Liver (tissue), 3 donors: ENCODE results near the gene DDN.

Experiments
- EGR1 ChIP-seq, 2 donors: IDR thresholded peaks; 2 replicates each; pipeline ENCODE4 v1.6.1; 2016 to 2018; ENCODE audit warnings: antibody characterized with exemption in 2 of 2, low read depth in 2 of 2
- GABPA ChIP-seq, 2 donors: IDR thresholded peaks in 1 of 2; conservative IDR thresholded peaks in 1 of 2; 2 replicates each; pipeline ENCODE4 v1.6.1; 2016; ENCODE audit warnings: antibody characterized with exemption in 2 of 2, mild to moderate bottlenecking in 1 of 2, moderate library complexity in 1 of 2
- HNF4G ChIP-seq: IDR thresholded peaks from 2 replicates; pipeline ENCODE4 v1.6.1; 2016; ENCODE audit warnings: antibody characterized with exemption
- JUND ChIP-seq, 2 donors: IDR thresholded peaks; 2 replicates each; pipeline ENCODE4 v1.6.1; 2016; ENCODE audit warnings: antibody characterized with exemption in 2 of 2
- SP1 ChIP-seq: IDR thresholded peaks from 2 replicates; pipeline ENCODE4 v1.6.1; 2018; ENCODE audit warnings: antibody characterized with exemption, mild to moderate bottlenecking
- TF ChIP-seq, protein P1 (sequence below): fragments of 150-350 bp; IDR thresholded peaks from 2 replicates; pipeline ENCODE4 v1.5.1; 2017; ENCODE audit warnings: improper control_type of control experiment, low read depth, low read length; ENCODE audit not compliant: missing input control
- TF ChIP-seq, protein P2 (sequence below): IDR thresholded peaks from 2 replicates; pipeline ENCODE4 v1.6.1; 2016; ENCODE audit warnings: antibody characterized with exemption
- donor health status: healthy.
- donor health status: healthy.

DNA sequence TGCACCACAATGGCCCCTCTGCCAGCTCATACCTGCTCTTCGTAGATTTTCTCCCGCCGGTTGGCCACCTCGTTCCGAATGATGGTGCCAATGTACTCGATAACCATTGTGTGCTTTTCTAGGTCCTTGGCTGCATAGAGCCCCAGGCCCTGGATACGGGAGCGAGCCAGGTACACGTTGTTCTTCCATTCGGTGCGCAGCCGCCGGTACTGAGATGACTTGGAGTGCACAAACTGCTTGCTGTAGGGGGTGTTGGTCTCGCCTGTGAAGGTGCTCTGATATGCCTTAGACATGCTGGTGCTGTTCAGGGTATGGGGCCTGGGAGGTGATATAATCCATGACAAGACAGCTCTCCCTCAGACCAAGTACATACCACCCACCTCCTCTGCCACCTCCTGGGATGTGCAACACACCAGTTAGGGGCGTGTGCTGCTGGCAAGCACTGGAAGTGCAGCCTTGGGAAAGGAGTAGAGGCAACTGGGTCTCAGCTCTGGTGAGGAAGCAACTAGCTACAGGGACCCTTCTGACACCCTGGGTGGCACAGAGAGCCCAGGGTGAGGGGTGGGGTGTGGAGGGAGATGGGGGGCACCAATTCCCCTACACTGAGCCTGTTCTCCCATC, 23.5 kb upstream of the DDN start:
- TF ChIP-seq, protein P1, sequence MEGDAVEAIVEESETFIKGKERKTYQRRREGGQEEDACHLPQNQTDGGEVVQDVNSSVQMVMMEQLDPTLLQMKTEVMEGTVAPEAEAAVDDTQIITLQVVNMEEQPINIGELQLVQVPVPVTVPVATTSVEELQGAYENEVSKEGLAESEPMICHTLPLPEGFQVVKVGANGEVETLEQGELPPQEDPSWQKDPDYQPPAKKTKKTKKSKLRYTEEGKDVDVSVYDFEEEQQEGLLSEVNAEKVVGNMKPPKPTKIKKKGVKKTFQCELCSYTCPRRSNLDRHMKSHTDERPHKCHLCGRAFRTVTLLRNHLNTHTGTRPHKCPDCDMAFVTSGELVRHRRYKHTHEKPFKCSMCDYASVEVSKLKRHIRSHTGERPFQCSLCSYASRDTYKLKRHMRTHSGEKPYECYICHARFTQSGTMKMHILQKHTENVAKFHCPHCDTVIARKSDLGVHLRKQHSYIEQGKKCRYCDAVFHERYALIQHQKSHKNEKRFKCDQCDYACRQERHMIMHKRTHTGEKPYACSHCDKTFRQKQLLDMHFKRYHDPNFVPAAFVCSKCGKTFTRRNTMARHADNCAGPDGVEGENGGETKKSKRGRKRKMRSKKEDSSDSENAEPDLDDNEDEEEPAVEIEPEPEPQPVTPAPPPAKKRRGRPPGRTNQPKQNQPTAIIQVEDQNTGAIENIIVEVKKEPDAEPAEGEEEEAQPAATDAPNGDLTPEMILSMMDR, result no peak
- TF ChIP-seq JUND (IDR thresholded peaks at IDR 0.05) (no peak), SP1 (no peak), HNF4G (no peak), EGR1 (IDR thresholded peaks at IDR 0.05; ENCODE audit: low read depth in 2 of 2) (no peak), GABPA (IDR thresholded peaks at IDR 0.05 in 1 of 2, conservative IDR thresholded peaks at IDR 0.05 in 1 of 2) (no peak)
- TF ChIP-seq, protein P2, sequence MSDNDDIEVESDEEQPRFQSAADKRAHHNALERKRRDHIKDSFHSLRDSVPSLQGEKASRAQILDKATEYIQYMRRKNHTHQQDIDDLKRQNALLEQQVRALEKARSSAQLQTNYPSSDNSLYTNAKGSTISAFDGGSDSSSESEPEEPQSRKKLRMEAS, result no peak
